GM12801 (cell line): ENCODE data around the gene EPB41L4A.

Experiments
- TF ChIP-seq, protein P1 (sequence below): IDR thresholded peaks from one replicate; pipeline ENCODE4 v1.5.1; 2011; ENCODE audit warnings: control low read depth; ENCODE audit not compliant: insufficient read length; ENCODE audit errors: extremely low read depth

EPB41L4A gene

DNA sequence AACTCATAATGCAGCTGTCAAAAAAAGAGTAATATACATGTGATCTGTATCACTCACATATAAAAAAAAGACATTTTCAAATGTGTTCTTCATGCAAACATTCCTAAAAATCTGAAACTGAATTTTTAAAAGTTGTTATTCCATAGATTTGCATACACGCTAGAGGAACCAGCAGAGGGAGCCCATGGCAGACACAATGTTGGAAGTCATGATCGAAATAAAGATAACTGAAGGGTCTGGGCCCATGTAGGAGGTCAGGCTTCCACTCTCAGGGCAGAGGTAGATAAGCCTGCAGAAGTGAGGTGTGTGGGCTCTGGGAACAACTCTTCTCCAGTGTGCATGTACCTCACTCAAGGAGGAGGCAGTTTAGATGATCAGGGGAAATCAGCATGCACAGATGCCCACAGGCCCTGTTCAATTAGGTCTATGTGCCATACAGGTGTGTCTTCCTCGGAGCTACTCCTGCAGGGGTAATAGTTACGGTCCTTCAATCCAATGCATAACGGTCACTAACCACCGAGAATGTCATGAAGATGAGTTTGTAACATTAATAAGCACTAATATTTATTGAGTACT is 208.6 kb downstream of the EPB41L4A start:
- TF ChIP-seq, protein P1, sequence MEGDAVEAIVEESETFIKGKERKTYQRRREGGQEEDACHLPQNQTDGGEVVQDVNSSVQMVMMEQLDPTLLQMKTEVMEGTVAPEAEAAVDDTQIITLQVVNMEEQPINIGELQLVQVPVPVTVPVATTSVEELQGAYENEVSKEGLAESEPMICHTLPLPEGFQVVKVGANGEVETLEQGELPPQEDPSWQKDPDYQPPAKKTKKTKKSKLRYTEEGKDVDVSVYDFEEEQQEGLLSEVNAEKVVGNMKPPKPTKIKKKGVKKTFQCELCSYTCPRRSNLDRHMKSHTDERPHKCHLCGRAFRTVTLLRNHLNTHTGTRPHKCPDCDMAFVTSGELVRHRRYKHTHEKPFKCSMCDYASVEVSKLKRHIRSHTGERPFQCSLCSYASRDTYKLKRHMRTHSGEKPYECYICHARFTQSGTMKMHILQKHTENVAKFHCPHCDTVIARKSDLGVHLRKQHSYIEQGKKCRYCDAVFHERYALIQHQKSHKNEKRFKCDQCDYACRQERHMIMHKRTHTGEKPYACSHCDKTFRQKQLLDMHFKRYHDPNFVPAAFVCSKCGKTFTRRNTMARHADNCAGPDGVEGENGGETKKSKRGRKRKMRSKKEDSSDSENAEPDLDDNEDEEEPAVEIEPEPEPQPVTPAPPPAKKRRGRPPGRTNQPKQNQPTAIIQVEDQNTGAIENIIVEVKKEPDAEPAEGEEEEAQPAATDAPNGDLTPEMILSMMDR: no peak

DNA sequence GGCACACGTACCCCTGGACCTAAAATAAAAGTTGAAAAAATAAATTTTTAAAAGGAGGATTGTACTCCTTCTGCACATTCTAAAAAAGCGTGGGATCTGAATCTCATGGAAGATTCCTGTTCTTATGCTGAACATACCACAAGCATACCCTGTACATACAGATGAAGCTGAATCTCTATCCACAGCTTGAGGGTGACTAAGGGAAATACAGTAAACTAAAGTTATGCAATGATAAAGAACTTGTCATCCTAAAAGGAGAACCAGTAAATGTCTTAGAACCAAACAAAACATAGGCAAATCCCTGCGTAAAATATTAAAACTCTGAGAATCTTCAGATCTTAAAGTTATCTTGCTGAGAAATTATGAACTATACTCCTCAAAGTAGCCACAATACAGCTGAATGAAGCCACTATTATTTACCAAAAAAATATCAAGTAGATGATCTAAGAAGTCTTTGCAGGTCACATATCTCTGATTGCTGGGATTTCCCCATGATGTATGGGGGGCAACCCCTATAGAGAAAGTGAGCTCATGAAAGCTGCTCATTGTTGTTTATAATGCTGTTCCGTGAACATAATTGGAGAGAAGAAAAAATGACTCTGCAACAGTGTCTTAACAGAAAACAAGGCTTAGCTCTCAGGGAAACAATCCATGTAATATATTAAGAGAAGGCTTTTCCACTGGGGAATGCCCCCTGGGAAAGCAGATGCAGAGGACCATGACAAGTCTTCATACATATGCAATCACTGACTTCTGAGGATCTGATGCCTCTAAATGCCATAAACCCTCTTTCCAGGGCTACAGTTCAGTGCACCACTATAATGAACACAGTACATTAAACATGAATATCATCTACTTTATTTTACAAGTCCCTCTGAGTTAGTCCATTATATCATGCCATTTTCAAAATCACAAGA is 210.1 kb downstream of the EPB41L4A start:
- TF ChIP-seq, protein P1: no peak

DNA sequence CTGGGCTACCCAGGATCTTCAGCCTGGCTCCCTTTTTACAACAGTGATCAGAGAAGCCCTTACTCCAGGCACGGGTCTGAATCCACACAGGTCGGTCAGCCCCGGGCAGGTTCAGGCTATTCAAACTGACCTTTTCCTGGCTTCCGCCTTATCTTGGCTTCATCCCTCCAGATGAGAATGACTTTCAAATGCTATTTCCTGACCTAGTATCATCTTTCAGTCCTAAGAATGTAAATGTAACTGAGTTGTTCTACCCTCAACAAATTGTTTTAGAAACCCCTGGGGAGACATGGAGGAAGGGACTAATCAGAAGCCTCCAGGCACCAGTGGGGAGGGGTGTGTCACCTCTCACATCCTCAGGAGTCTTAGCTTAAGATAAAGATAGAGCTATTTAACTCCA is 213.2 kb downstream of the EPB41L4A start:
- TF ChIP-seq, protein P1: no peak

- TF ChIP-seq, protein P1: no peak
Measured at GRCh38 chr5:112203229-112203628, 215.8 kb downstream of the EPB41L4A start.

GRCh38 chr5:112202694-112203093 is 216.4 kb downstream of the EPB41L4A start:
- TF ChIP-seq, protein P1: no peak

DNA sequence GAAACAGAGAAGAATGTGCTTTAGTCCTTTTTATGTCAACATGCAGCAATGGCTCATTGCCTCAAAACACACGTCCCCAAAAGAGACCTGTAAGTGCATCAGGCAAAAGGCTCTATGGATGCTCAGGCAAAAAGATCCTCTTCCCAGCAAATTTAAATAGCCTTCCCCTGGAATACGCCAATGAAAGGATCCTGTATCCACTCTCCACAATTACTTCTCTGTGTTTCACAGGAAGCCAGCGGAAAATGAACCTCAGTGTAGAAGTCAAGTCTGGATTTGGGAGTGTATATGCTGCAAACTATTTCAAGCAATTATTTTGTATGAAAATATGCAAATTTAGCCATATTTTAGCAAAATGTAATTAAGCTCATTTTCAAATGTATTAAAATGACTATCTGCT is 217.9 kb downstream of the EPB41L4A start:
- TF ChIP-seq, protein P1: no peak

DNA sequence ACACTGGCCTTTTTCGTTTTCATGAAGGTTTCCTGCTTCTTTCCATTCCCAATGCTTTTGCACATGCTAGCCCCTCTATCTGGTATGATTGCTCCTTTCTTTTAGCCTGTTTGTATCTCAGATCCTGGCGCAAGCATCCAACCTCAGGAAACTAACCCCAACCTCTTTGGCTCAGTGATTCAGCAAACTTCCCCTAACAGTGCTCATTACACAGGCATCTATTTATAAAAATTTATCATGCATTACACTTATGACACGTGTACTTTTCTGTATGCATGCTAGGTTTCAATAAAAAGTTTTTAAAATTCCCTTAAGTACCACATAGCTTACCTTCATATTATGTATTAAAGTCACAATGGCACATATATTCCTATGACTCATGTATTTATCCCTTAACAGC is 218.9 kb downstream of the EPB41L4A start:
- TF ChIP-seq, protein P1: no peak
